Neural cell (in vitro differentiated cells): ENCODE results near the gene MAPK4.

Experiments
- CTCF ChIP-seq: fragments of 450-650 bp; IDR thresholded peaks from 2 replicates; pipeline ENCODE4 v1.5.1; 2014; ENCODE audit warnings: antibody characterized with exemption, mild to moderate bottlenecking, moderate library complexity; ENCODE audit not compliant: poor library complexity, severe bottlenecking
- EP300 ChIP-seq: fragments of 450-650 bp; conservative IDR thresholded peaks from 2 replicates; pipeline ENCODE4 v1.6.1; 2014; ENCODE audit warnings: antibody characterized with exemption, mild to moderate bottlenecking, moderate library complexity; ENCODE audit not compliant: poor library complexity, severe bottlenecking
- EZH2 ChIP-seq: fragments of 200-600, 300-800 bp; shearing (Covaris generic), sonication (generic); IDR thresholded peaks from 2 replicates; pipeline ENCODE4 v1.6.1; 2014; ENCODE audit warnings: antibody characterized with exemption, low read length, borderline replicate concordance, mild to moderate bottlenecking; ENCODE audit not compliant: insufficient read depth, poor library complexity, severe bottlenecking
- POLR2AphosphoS5 ChIP-seq: IDR thresholded peaks from 2 replicates; pipeline ENCODE4 v1.6.1; 2012
- RAD21 ChIP-seq: fragments of 450-650 bp; conservative IDR thresholded peaks from 2 replicates; pipeline ENCODE4 v1.6.1; 2014; ENCODE audit warnings: antibody characterized with exemption, mild to moderate bottlenecking, moderate library complexity
- REST ChIP-seq: IDR thresholded peaks from 2 replicates; pipeline ENCODE4 v1.6.1; 2012; ENCODE audit warnings: borderline replicate concordance

DNA sequence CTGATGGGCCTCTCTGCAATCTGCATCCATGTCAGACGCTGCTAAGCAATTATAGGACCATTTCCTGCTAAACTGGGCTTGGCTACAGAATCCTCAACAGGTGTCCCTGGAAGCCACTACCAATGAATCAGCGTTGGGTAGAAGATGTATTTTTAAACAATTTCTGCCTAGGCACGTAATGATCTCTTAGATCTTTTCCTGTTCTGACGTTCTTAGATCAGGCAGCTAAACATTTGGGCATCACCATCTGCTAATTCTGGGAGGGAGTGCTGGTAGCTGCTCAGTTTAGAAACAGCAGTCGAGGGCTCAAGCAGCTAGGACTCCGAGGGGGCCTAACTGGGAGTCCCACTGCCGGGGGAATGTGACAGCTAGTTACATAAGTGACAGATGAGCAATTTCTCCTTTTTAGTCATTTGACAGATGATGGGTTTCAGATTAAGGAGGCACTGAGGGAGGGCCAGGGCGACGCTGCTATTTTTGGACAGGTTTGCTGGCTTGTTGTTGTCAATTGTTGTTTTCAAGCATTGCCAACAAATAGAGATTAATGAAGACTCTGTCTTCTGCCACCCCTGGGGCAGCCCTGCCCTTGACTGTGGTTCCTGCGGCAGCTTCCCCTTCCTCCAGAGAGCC lies 167.2 kb downstream of the MAPK4 start:
- no peak for TF ChIP-seq RAD21
- no peak for TF ChIP-seq EZH2
- TF ChIP-seq CTCF: no peak
- no peak for TF ChIP-seq POLR2AphosphoS5
- TF ChIP-seq EP300: peak; percentile 62
- TF ChIP-seq REST: no peak
